ENCODE measurements around the gene NACAD.

Gene NACAD

DNA sequence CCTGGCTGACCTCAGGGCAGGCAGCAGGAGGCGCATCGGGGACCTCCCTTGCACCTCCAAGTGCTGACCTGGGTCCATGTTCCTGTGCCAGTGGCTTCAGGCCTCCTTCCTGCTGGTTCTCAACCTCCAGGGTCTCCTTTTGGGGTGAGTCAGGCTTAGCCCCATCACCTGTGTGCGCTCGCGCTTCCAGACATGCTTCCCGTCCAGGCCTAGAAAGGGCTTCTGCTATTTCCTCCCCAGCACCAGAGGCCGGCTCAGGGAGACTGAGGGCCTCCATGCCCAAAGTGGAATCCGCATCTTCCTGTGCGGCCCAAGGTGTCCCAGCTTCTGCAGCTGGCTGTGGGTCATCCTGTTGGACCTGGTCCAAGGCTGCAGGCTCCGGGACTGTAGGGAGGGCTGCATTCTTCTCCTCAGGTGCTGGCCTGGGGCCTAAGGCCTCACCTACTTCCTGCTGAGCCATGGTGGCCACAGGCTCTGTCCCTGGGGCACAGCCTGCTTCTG, 5.9 kb downstream of the NACAD start:
- DNase-seq (ENCODE audit: low read depth) = no peak
- no peak overlapping the region for H3K4me3 ChIP-seq (ENCODE audit: low read depth, low read length)
- TF ChIP-seq, protein P1, sequence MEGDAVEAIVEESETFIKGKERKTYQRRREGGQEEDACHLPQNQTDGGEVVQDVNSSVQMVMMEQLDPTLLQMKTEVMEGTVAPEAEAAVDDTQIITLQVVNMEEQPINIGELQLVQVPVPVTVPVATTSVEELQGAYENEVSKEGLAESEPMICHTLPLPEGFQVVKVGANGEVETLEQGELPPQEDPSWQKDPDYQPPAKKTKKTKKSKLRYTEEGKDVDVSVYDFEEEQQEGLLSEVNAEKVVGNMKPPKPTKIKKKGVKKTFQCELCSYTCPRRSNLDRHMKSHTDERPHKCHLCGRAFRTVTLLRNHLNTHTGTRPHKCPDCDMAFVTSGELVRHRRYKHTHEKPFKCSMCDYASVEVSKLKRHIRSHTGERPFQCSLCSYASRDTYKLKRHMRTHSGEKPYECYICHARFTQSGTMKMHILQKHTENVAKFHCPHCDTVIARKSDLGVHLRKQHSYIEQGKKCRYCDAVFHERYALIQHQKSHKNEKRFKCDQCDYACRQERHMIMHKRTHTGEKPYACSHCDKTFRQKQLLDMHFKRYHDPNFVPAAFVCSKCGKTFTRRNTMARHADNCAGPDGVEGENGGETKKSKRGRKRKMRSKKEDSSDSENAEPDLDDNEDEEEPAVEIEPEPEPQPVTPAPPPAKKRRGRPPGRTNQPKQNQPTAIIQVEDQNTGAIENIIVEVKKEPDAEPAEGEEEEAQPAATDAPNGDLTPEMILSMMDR (IDR thresholded peaks at IDR 0.05; ENCODE audit: low read depth, low read length) = no peak
- TF ChIP-seq MYC (IDR thresholded peaks at IDR 0.05; ENCODE audit: low read depth, low read length) = no peak
- TF ChIP-seq POLR2A (IDR thresholded peaks at IDR 0.05; ENCODE audit: extremely low read depth, insufficient read length) = no peak
- TF ChIP-seq, protein P2, sequence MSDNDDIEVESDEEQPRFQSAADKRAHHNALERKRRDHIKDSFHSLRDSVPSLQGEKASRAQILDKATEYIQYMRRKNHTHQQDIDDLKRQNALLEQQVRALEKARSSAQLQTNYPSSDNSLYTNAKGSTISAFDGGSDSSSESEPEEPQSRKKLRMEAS (IDR thresholded peaks at IDR 0.05; ENCODE audit: low read depth, low read length) = no peak

DNA sequence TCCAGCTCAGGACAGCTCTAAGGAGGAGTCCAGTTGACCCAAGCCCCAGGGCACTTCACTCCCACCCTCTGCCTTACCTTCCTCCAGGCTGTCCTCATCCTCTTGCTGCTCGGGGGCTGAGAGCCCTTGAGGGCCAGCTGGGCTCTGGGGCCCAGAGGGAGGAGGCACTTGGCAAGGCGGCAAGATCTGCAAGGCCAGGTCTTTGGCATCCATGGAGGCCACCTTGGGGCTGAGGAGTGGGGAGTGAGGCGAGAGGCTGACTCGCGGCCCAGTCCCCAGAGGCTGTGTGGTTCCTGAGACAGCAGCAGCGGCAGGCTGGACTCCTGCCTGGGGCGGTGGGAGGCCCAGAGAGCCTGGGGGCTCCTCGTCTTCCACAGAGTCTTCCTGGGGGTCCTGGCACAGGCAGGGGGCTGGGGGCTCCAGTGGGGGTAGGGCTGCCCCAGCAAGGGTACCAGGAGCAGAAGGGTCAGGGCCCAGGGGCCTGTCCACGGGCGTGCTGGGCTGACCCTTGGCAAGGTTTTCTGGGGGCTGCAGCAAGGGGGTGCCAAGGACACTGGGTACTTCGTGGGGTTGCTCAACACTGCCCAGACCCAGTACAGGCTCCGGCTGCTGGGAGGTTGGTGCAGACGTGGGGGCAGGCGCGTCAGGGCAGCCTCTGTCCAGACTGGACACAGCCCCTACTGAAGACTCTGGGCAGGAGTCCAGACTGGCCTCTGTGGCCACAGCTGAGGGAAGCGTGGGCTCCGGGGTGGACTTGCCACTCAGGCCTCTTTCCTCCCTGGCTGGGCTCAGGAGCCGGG, 6.5 kb downstream of the NACAD start:
- TF ChIP-seq, protein P2 (IDR thresholded peaks at IDR 0.05; ENCODE audit: low read depth, low read length) = no peak
- no peak for TF ChIP-seq POLR2A (IDR thresholded peaks at IDR 0.05; ENCODE audit: extremely low read depth, insufficient read length)
- TF ChIP-seq, protein P1 (IDR thresholded peaks at IDR 0.05; ENCODE audit: low read depth, low read length) = no peak
- TF ChIP-seq MYC (IDR thresholded peaks at IDR 0.05; ENCODE audit: low read depth, low read length) = no peak
- DNase-seq (ENCODE audit: low read depth) = peak; percentile 70
- no peak overlapping the region for H3K4me3 ChIP-seq (ENCODE audit: low read depth, low read length)

DNA sequence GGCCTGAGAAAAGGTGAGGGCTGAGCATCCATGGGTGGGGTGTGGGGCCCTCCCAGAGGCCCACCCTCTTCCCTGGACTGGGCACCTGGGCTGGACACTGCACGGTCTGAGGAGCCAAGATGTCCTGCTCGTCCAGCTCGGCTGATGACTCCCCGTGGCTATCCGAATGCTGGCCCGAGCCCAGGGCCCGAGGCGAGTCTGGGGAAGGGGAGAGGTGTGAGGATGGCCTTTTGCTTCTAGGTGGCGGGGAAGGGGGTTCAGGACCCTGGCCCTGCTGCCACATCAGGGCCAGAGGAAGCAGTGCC, 7.1 kb downstream of the NACAD start:
- no peak for TF ChIP-seq MYC (IDR thresholded peaks at IDR 0.05; ENCODE audit: low read depth, low read length)
- TF ChIP-seq, protein P2 (IDR thresholded peaks at IDR 0.05; ENCODE audit: low read depth, low read length) = no peak
- TF ChIP-seq, protein P1 (IDR thresholded peaks at IDR 0.05; ENCODE audit: low read depth, low read length) = no peak
- no peak for TF ChIP-seq POLR2A (IDR thresholded peaks at IDR 0.05; ENCODE audit: extremely low read depth, insufficient read length)
- DNase-seq (ENCODE audit: low read depth) = no peak
- no peak overlapping the region for H3K4me3 ChIP-seq (ENCODE audit: low read depth, low read length)

DNA sequence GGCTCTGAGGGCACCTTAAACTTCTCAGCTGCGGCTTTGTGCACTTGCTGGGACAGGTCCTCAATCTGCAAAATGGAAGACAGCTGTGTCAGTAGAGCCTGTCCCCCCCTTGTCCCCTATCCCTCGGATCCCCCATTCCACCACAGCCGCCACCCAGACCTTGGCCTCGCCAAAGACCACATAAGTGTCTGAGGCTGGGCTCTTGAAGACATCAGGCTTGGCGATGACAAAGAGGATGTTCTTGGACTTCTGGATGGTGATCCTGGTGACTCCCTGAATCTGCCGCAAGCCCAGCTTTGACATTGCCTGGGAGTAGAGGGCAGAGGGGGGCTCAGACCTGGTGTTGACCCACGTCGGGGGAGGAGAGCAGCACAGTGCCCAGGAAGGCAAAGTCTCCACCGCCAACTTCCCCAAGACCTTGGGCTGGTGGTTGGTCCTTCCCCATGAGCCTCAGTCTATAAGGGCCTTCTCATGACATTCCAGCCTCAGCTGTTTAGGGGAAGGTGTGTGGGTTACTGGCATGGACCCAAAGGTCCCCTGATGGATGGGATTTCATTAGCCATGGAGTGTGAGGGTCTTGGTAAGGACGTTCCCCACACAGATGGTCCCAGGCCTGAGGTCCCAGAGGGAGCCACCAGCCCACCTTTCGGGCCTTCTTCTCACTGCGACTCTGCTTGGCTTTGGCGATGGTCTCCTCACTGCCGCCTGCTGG, 7.7 kb downstream of the NACAD start:
- no peak for DNase-seq (ENCODE audit: low read depth)
- TF ChIP-seq, protein P2 (IDR thresholded peaks at IDR 0.05; ENCODE audit: low read depth, low read length) = no peak
- TF ChIP-seq MYC (IDR thresholded peaks at IDR 0.05; ENCODE audit: low read depth, low read length) = no peak
- TF ChIP-seq POLR2A (IDR thresholded peaks at IDR 0.05; ENCODE audit: extremely low read depth, insufficient read length) = no peak
- TF ChIP-seq, protein P1 (IDR thresholded peaks at IDR 0.05; ENCODE audit: low read depth, low read length) = no peak
- no peak overlapping the region for H3K4me3 ChIP-seq (ENCODE audit: low read depth, low read length)

DNA sequence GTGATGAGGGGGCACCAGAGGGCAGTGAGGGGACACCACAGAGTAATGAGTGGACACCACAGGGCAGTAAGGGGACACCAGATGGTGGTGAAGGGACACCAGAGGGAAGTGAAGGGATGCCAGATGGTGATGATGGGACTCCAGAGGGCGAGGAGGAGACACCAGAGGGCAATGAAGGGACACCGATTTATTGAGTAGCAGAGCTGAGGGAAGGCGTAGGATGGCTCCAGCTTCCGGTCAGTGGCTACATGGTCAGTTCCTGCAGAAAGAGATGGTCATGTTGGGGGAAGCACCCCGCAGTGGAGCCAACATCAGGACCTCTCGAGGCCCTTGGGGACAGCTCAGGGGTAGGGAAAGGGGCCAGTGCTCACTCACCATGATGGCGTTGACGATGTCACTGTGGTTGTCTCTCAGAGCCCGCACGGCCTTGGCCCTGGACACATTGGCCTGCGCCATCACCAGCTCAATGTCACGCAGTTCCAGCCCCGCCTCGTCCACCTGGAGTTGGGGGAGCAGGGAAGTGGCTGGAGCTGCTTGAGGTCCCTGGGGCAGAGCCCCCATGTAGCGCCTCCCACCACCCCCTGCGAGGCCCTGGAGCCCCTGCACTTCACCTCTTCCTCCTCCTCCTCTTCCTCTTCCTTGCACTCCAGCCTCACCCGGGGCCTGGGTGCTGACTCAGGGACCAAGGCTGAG, 8.4 kb downstream of the NACAD start:
- no peak for TF ChIP-seq POLR2A (IDR thresholded peaks at IDR 0.05; ENCODE audit: extremely low read depth, insufficient read length)
- TF ChIP-seq, protein P2 (IDR thresholded peaks at IDR 0.05; ENCODE audit: low read depth, low read length) = no peak
- TF ChIP-seq, protein P1 (IDR thresholded peaks at IDR 0.05; ENCODE audit: low read depth, low read length) = no peak
- TF ChIP-seq MYC (IDR thresholded peaks at IDR 0.05; ENCODE audit: low read depth, low read length) = no peak
- DNase-seq (ENCODE audit: low read depth) = peak; percentile 55
- no peak overlapping the region for H3K4me3 ChIP-seq (ENCODE audit: low read depth, low read length)

Measured in NB4 (cell line).